Sigmoid colon (tissue), 7 donors: Measurements from ENCODE around the gene ZNF195. TPM values are rescaled to one million over a fixed set of nuclear protein-coding genes. Genes with fewer than 3 reads are reported as not detected.

ENCODE experiments used
- DNase-seq: peaks from one replicate; pipeline ENCODE4 v3.0.0-alpha.2; 2019
- H3K27ac ChIP-seq, 4 donors: fragments of 200-600 bp; sonication (generic); one replicate each; pipeline ENCODE4 v1.5.1; 2016 to 2019; ENCODE audit warnings: mild to moderate bottlenecking in 1 of 4
- H3K27me3 ChIP-seq, 3 donors: fragments of 200-600 bp; sonication (generic); one replicate each; pipeline ENCODE4 v1.5.1; 2019; ENCODE audit warnings: mild to moderate bottlenecking in 1 of 3
- H3K36me3 ChIP-seq, 4 donors: fragments of 200-600 bp; sonication (generic); one replicate each; pipeline ENCODE4 v1.5.1; 2016 to 2019
- H3K4me1 ChIP-seq, 4 donors: fragments of 200-600 bp; sonication (generic); one replicate each; pipeline ENCODE4 v1.5.1; 2017 to 2019
- H3K4me3 ChIP-seq, 4 donors: fragments of 200-600 bp; sonication (generic); one replicate each; pipeline ENCODE4 v1.5.1; 2017 to 2019; ENCODE audit warnings: mild to moderate bottlenecking in 2 of 4, moderate library complexity in 1 of 4
- H3K9me3 ChIP-seq, 4 donors: fragments of 200-600 bp in 3 of 4; sonication (generic) in 3 of 4; one replicate each; pipeline versions ENCODE4 v1.5.1 to v1.6.1; 2013 to 2019
- CTCF ChIP-seq, 4 experiments: fragments of 450-650 bp in 3 of 4; fragments of 200-600 bp in 1 of 4; IDR thresholded peaks; one replicate each; pipeline ENCODE4 v1.5.1; 2016 to 2019; ENCODE audit warnings: antibody characterized with exemption in 4 of 4, mild to moderate bottlenecking in 3 of 4, moderate library complexity in 2 of 4
- EP300 ChIP-seq, 4 donors: sonication (generic); formaldehyde crosslinking; IDR thresholded peaks; one replicate each; pipeline ENCODE4 v1.6.1; 2017; ENCODE audit warnings: antibody characterized with exemption in 4 of 4
- POLR2A ChIP-seq, 2 donors: fragments of 450-650 bp; IDR thresholded peaks; one replicate each; pipeline ENCODE4 v1.6.1; 2016; ENCODE audit warnings: antibody characterized with exemption in 2 of 2, mild to moderate bottlenecking in 2 of 2, moderate library complexity in 2 of 2
- POLR2AphosphoS5 ChIP-seq, 4 donors: sonication (generic); formaldehyde crosslinking; IDR thresholded peaks; one replicate each; pipeline ENCODE4 v1.6.1; 2017; ENCODE audit warnings: antibody characterized with exemption in 4 of 4
- WGBS, 2 donors: extraction: QIAGEN DNeasy Blood & Tissue Kit; methylation state at CpG; one replicate each; pipeline ENCODE4 v1.1.7; 2013; 5-methylcytosine and 5-hydroxymethylcytosine counted together
- intact Hi-C: fragments of 100-400 bp; cut with DNase I; formaldehyde crosslinking; loops from one replicate; pipeline ENCODE4 v1.15.1; 2023
- polyA plus RNA-seq, 3 donors: library from polyadenylated mRNA; stranded (reverse); fragments of 200-250 nt; gene quantifications; one replicate each; pipeline ENCODE4 v1.2.3, GENCODE V29; 2013
- total RNA-seq, 4 donors: library from RNA; depleted of rRNA; stranded (reverse); fragments of >200 nt; gene quantifications; one replicate each; pipeline ENCODE4 v1.1.0, GENCODE V29; 2016
- donor health status: healthy with polysubstance abuse.
- donor health status: Bipolar disorder and iron deficiency.
- donor health status: healthy.

The ZNF195 gene
- total and polyA plus RNA-seq, 7 donors = 13.8 to 29.1 (median 16.2) TPM

DNA sequence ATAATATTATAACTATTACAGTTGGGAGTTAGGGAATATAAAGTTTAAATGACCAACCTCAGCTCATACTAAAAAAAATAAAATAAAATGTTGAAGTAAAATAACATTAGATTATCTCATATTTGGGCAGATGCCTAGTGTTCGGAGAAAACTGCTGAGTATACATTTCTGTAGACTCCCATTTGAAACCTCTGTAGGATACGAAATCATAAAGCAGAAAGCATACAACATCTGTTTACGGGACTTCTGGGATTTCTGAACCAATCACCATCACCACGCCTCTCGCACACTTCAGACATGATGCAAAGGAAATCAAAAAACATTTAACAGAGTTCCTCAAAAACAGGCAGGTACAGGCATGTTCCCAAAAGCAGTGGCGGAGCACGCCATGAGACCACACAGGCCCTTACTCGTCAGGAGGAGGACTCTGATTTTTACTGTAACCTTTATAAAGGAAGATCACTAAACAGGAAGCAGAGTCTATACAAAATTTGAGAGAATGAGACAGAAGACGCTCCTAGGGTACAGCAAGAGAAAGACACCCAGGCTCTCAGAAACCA lies 8.6 kb downstream of the ZNF195 start:
- intact Hi-C loops = loop anchor here (10.0 kb wide), 1 partner anchor 54 kb away; no protein-coding TSS in a partner anchor
- no peak for DNase-seq

DNA sequence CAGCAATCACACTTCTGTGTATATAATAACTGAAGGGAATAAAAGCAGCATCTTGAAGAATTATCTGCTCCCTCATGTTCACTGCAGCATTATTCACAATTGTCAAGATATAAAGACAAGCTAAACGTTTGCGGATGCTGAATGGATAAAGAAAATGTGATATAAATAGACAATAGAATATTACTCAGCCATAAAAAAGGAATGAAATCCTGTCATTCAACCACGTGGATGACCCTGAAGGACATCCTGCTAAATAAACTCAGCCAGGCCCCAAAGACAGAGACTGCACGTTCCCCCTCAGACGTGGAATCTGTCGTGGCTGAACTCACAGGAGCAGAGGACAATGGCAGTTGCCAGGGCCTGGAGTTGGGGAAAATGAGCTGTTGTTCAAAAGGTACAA lies 9.6 kb downstream of the ZNF195 start:
- peaks cover 0 to 74% (median 42%) of the 10 kb centered on the region in 4 donors for H3K36me3 ChIP-seq
- H3K27me3 ChIP-seq = no peaks in the 10 kb centered on the region
- no peak for DNase-seq
- H3K9me3 ChIP-seq = peaks cover 0 to 3% (median 0%) of the 10 kb centered on the region in 4 donors
- 81 to 98% methylated on average over 6 of the region's 6 CpGs for WGBS, 2 donors
- TF ChIP-seq CTCF (IDR thresholded peaks at IDR 0.05) (no peak), POLR2A (IDR thresholded peaks at IDR 0.05) (no peak), POLR2AphosphoS5 (IDR thresholded peaks at IDR 0.05) (no peak)
- H3K4me1 ChIP-seq = no peaks in the 10 kb centered on the region
- H3K4me3 ChIP-seq = no peak overlapping the region
- intact Hi-C loops = no loop called here
- no peak overlapping the region for H3K27ac ChIP-seq

More for the DNA sequence above, 8.6 kb downstream of the ZNF195 start:
- Histone ChIP-seq H3K36me3 (peaks cover 0 to 63% (median 38%) of the 10 kb centered on the region in 4 donors), H3K4me1 (no peaks in the 10 kb centered on the region), H3K9me3 (peaks cover 0 to 3% (median 0%) of the 10 kb centered on the region in 4 donors), H3K4me3 (no peak overlapping the region), H3K27me3 (no peaks in the 10 kb centered on the region), H3K27ac (no peak overlapping the region)
- WGBS, 2 donors = 87 to 94% methylated on average over 9 of the region's 9 CpGs
- TF ChIP-seq POLR2AphosphoS5 (IDR thresholded peaks at IDR 0.05) (no peak), EP300 (IDR thresholded peaks at IDR 0.05) (no peak), POLR2A (IDR thresholded peaks at IDR 0.05) (no peak), CTCF (IDR thresholded peaks at IDR 0.05) (no peak)

GRCh38 chr11:3368199-3368598 lies 10.7 kb downstream of the ZNF195 start:
- H3K36me3 ChIP-seq = peaks cover 0 to 85% (median 50%) of the 10 kb centered on the region in 4 donors
- H3K27me3 ChIP-seq = no peaks in the 10 kb centered on the region
- TF ChIP-seq CTCF (IDR thresholded peaks at IDR 0.05) (no peak), EP300 (IDR thresholded peaks at IDR 0.05) (no peak), POLR2AphosphoS5 (IDR thresholded peaks at IDR 0.05) (no peak), POLR2A (IDR thresholded peaks at IDR 0.05) (no peak)
- H3K4me1 ChIP-seq = no peaks in the 10 kb centered on the region
- no peak overlapping the region for H3K27ac ChIP-seq
- 96 to 97% methylated on average over 3 of the region's 3 CpGs for WGBS, 2 donors
- H3K4me3 ChIP-seq = no peak overlapping the region
- peaks cover 0 to 3% (median 1%) of the 10 kb centered on the region in 4 donors for H3K9me3 ChIP-seq
- intact Hi-C loops = no loop called here
- no peak for DNase-seq

- Histone ChIP-seq H3K27ac (no peak overlapping the region), H3K4me3 (no peak overlapping the region), H3K4me1 (no peaks in the 10 kb centered on the region), H3K27me3 (no peaks in the 10 kb centered on the region), H3K9me3 (peaks cover 0 to 4% (median 1%) of the 10 kb centered on the region in 4 donors), H3K36me3 (peaks cover 0 to 94% (median 60%) of the 10 kb centered on the region in 4 donors)
- TF ChIP-seq POLR2A (IDR thresholded peaks at IDR 0.05) (no peak), EP300 (IDR thresholded peaks at IDR 0.05) (no peak), POLR2AphosphoS5 (IDR thresholded peaks at IDR 0.05) (no peak), CTCF (IDR thresholded peaks at IDR 0.05) (no peak)
- intact Hi-C loops = no loop called here
- WGBS, 2 donors = 97 to 99% methylated on average over 1 of the region's 1 CpG
- no peak for DNase-seq
Measured at GRCh38 chr11:3367221-3367620, 11.7 kb downstream of the ZNF195 start.
